ENCODE data around the gene ZBED4.

ZBED4 gene

DNA sequence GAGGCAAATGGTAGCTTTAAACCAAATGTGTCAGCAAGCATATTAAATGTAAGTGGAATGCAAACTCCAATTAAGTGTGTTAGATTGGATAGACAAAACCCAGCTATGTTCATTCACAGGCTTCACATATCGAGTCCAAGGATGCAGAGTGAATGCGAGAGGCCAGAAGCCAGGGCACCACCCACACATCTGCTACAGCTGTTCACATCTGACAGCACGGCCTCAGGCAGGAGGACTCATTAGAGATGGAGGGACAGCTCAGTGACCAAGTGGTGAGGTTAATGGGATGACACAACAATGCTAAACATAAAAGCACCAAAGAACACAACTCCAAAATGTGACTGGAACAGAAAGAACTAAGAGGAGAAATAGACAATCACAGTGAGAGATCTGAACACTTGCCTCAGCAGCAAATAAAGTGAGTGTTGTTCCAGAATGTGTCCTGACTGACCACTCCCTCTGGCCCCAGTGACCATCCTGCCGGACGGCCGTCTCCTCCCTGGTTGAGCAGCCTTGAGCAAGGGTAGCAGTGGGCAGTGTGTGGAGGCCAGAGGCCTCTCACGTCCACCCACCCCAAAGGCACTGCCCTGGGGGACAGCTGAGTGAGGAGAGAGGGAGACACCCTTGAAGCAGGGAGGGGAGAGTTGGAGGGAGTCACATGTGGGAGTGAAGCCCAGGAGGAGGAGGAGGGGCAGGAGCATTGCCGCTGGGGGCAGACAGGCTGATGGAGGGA, 40.8 kb downstream of the ZBED4 start:
- Histone ChIP-seq H3K18ac (ENCODE audit: low read length) (no peak overlapping the region), H4K8ac (ENCODE audit: low read depth, low read length) (no peak overlapping the region), H3K4me3 (ENCODE audit: low read length in 2 of 2) (peak overlapping the region in 1 of 2 donors; percentile 57), H3K23ac (ENCODE audit: low read depth, low read length, poor library complexity) (peak overlapping the region; percentile 21), H3K9me3 (replicated peaks in 1 of 2; ENCODE audit: control insufficient read depth in 2 of 2, insufficient read depth in 1 of 2, low read depth in 1 of 2, low read length in 2 of 2) (peaks cover 25 to 39% of the 10 kb centered on the region in 2 donors), H3K4me2 (ENCODE audit: insufficient read depth, low read length, poor library complexity, severe bottlenecking) (no peak overlapping the region), H3K36me3 (replicated peaks in 1 of 2; ENCODE audit: control insufficient read depth in 2 of 2, insufficient read depth in 2 of 2, low read length in 2 of 2) (peaks cover 11 to 55% of the 10 kb centered on the region in 2 donors), H3K79me1 (ENCODE audit: low read depth, low read length) (peaks cover 3% of the 10 kb centered on the region), H3K9ac (ENCODE audit: low read depth, low read length, poor library complexity) (no peak overlapping the region), H2BK12ac (ENCODE audit: low read length) (no peak overlapping the region), H3K4me1 (ENCODE audit: control insufficient read depth in 2 of 2, insufficient read depth in 1 of 2, low read depth in 1 of 2, low read length in 2 of 2) (no peaks in the 10 kb centered on the region), H3K4ac (ENCODE audit: low read length) (no peak overlapping the region), H3K27me3 (ENCODE audit: control insufficient read depth in 3 of 3, insufficient read depth in 3 of 3, low read depth in 1 of 3, low read length in 3 of 3) (no peaks in the 10 kb centered on the region), H2BK15ac (ENCODE audit: low read length) (no peak overlapping the region), H2BK120ac (ENCODE audit: low read depth, low read length) (no peak overlapping the region), H3K27ac (replicated peaks; ENCODE audit: low read length) (no peak overlapping the region), H4K91ac (ENCODE audit: low read depth, low read length, poor library complexity) (no peak overlapping the region), H2AFZ (ENCODE audit: low read length) (no peak overlapping the region), H2AK5ac (ENCODE audit: low read depth, low read length) (no peak overlapping the region), H3K14ac (ENCODE audit: low read length) (no peak overlapping the region), H2BK5ac (ENCODE audit: low read length) (no peak overlapping the region)
- no CpG with 5 or more reads among the region's 8 CpGs for WGBS, 2 donors (ENCODE audit: extremely low coverage in 2 of 2, insufficient read length in 2 of 2, insufficient replicate concordance in 1 of 2)
- no peak for DNase-seq (ENCODE audit: low spot score)

DNA sequence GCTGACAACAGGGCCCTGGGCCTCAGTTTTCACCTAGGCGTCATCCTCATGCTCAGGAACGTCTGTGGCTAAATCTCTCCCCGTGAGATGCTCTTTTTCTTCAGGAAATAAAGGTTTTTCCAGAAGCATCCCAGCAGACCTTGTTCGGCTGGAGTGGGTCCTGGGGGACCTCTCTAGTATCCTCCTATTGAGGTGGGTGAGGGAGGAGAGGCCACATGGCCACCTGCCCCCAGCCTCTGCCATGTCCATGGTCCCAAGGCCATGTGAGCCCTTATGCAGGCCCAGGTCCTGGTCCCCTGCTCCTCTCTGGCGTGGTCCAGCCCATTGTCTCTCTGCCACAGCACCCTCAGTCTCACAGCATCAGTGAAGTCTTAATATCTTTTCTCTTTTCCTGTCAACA, 42.6 kb downstream of the ZBED4 start:
- H4K8ac ChIP-seq (ENCODE audit: low read depth, low read length): no peak overlapping the region

DNA sequence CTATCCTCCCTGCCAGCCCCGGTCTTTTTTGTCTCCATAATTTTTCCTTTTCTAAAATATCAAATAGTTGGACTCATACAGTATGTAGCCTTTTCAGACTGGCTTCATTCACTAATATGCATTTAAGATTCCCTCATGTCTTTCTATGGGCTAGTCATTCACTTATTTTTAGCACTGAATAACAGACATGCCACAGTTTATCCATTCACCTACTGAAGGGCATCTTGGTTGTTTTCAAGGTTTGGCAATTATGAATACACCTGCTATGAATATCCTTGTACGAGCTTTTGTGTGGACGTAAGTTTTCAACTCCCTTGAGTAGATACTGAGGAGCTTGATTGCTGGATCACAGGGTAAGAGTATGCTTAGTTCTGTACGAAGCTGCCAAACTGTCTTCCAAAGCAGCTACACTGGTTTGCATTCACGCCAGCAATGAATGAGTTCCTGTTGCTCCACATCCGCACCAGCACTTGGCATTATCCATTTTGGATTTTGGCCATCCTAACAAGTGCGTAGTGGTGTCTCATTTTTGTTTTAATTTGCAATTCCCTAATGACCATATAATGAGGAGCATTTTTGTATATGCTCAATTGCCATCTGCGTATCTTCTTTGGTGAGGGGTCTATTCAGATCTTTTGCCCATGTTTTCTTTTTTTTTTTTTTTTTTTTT, 43.5 kb downstream of the ZBED4 start:
- no peak overlapping the region for H2BK5ac ChIP-seq (ENCODE audit: low read length)
- H3K27me3 ChIP-seq (ENCODE audit: control insufficient read depth in 3 of 3, insufficient read depth in 3 of 3, low read depth in 1 of 3, low read length in 3 of 3): no peaks in the 10 kb centered on the region
- no CpG with 5 or more reads among the region's 8 CpGs for WGBS, 2 donors (ENCODE audit: extremely low coverage in 2 of 2, insufficient read length in 2 of 2, insufficient replicate concordance in 1 of 2)
- no peak overlapping the region for H4K91ac ChIP-seq (ENCODE audit: low read depth, low read length, poor library complexity)
- H2BK12ac ChIP-seq (ENCODE audit: low read length): no peak overlapping the region
- no peak overlapping the region for H3K4ac ChIP-seq (ENCODE audit: low read length)
- H3K4me2 ChIP-seq (ENCODE audit: insufficient read depth, low read length, poor library complexity, severe bottlenecking): no peak overlapping the region
- H2AK5ac ChIP-seq (ENCODE audit: low read depth, low read length): no peak overlapping the region
- H3K36me3 ChIP-seq (replicated peaks in 1 of 2; ENCODE audit: control insufficient read depth in 2 of 2, insufficient read depth in 2 of 2, low read length in 2 of 2): peaks cover 18 to 56% of the 10 kb centered on the region in 2 donors
- peaks cover 16 to 23% of the 10 kb centered on the region in 2 donors for H3K9me3 ChIP-seq (replicated peaks in 1 of 2; ENCODE audit: control insufficient read depth in 2 of 2, insufficient read depth in 1 of 2, low read depth in 1 of 2, low read length in 2 of 2)
- H4K8ac ChIP-seq (ENCODE audit: low read depth, low read length): no peak overlapping the region
- no peak for DNase-seq (ENCODE audit: low spot score)
- no peak overlapping the region for H3K23ac ChIP-seq (ENCODE audit: low read depth, low read length, poor library complexity)
- no peak overlapping the region for H3K18ac ChIP-seq (ENCODE audit: low read length)
- no peak overlapping the region for H3K14ac ChIP-seq (ENCODE audit: low read length)
- no peak overlapping the region for H3K4me3 ChIP-seq (ENCODE audit: low read length in 2 of 2)
- no peaks in the 10 kb centered on the region for H3K79me1 ChIP-seq (ENCODE audit: low read depth, low read length)
- H2AFZ ChIP-seq (ENCODE audit: low read length): no peak overlapping the region
- no peak overlapping the region for H3K27ac ChIP-seq (replicated peaks; ENCODE audit: low read length)
- no peak overlapping the region for H2BK15ac ChIP-seq (ENCODE audit: low read length)
- no peak overlapping the region for H3K9ac ChIP-seq (ENCODE audit: low read depth, low read length, poor library complexity)
- no peak overlapping the region for H2BK120ac ChIP-seq (ENCODE audit: low read depth, low read length)
- H3K4me1 ChIP-seq (ENCODE audit: control insufficient read depth in 2 of 2, insufficient read depth in 1 of 2, low read depth in 1 of 2, low read length in 2 of 2): peaks cover 0 to 5% of the 10 kb centered on the region in 2 donors

More for the DNA sequence above, 42.6 kb downstream of the ZBED4 start:
- H3K9ac ChIP-seq (ENCODE audit: low read depth, low read length, poor library complexity): no peak overlapping the region
- peaks cover 18 to 22% of the 10 kb centered on the region in 2 donors for H3K9me3 ChIP-seq (replicated peaks in 1 of 2; ENCODE audit: control insufficient read depth in 2 of 2, insufficient read depth in 1 of 2, low read depth in 1 of 2, low read length in 2 of 2)
- H2AFZ ChIP-seq (ENCODE audit: low read length): no peak overlapping the region
- H2BK5ac ChIP-seq (ENCODE audit: low read length): no peak overlapping the region
- H3K23ac ChIP-seq (ENCODE audit: low read depth, low read length, poor library complexity): no peak overlapping the region
- H2BK12ac ChIP-seq (ENCODE audit: low read length): no peak overlapping the region
- H3K4ac ChIP-seq (ENCODE audit: low read length): no peak overlapping the region
- H4K91ac ChIP-seq (ENCODE audit: low read depth, low read length, poor library complexity): no peak overlapping the region
- H2BK15ac ChIP-seq (ENCODE audit: low read length): no peak overlapping the region
- H3K27ac ChIP-seq (replicated peaks; ENCODE audit: low read length): no peak overlapping the region
- no peak overlapping the region for H3K4me2 ChIP-seq (ENCODE audit: insufficient read depth, low read length, poor library complexity, severe bottlenecking)
- no CpG with 5 or more reads among the region's 5 CpGs for WGBS, 2 donors (ENCODE audit: extremely low coverage in 2 of 2, insufficient read length in 2 of 2, insufficient replicate concordance in 1 of 2)
- H3K18ac ChIP-seq (ENCODE audit: low read length): no peak overlapping the region
- H3K36me3 ChIP-seq (replicated peaks in 1 of 2; ENCODE audit: control insufficient read depth in 2 of 2, insufficient read depth in 2 of 2, low read length in 2 of 2): peaks cover 10 to 54% of the 10 kb centered on the region in 2 donors
- no peak overlapping the region for H2AK5ac ChIP-seq (ENCODE audit: low read depth, low read length)
- H3K79me1 ChIP-seq (ENCODE audit: low read depth, low read length): no peaks in the 10 kb centered on the region
- H3K4me3 ChIP-seq (ENCODE audit: low read length in 2 of 2): no peak overlapping the region
- no peak overlapping the region for H3K14ac ChIP-seq (ENCODE audit: low read length)
- H2BK120ac ChIP-seq (ENCODE audit: low read depth, low read length): no peak overlapping the region
- DNase-seq (ENCODE audit: low spot score): no peak
- no peaks in the 10 kb centered on the region for H3K27me3 ChIP-seq (ENCODE audit: control insufficient read depth in 3 of 3, insufficient read depth in 3 of 3, low read depth in 1 of 3, low read length in 3 of 3)
- H3K4me1 ChIP-seq (ENCODE audit: control insufficient read depth in 2 of 2, insufficient read depth in 1 of 2, low read depth in 1 of 2, low read length in 2 of 2): no peaks in the 10 kb centered on the region

DNA sequence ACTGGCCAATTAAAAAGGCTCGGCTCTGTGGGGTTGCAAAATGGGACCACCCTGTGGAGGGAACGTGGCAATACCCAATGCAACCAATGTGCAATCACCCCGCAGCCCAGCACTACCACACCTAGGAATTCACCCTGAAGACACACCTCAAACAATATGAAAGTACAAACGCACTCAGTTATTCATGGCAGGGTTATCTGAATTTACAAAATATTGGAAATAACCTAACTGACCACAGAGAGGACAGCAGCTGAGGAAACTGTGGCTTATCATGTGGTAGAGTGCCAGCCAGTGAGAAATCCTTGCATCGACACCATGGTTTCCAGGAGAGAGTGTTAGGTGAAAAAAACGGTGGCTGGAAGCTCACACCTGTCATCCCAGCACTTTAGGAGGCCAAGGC, 45.9 kb downstream of the ZBED4 start:
- no peak overlapping the region for H2AFZ ChIP-seq (ENCODE audit: low read length)
- no peaks in the 10 kb centered on the region for H3K27me3 ChIP-seq (ENCODE audit: control insufficient read depth in 3 of 3, insufficient read depth in 3 of 3, low read depth in 1 of 3, low read length in 3 of 3)
- H2BK15ac ChIP-seq (ENCODE audit: low read length): no peak overlapping the region
- H2BK5ac ChIP-seq (ENCODE audit: low read length): no peak overlapping the region
- no peak overlapping the region for H4K91ac ChIP-seq (ENCODE audit: low read depth, low read length, poor library complexity)
- H3K4me3 ChIP-seq (ENCODE audit: low read length in 2 of 2): no peak overlapping the region
- H3K4me1 ChIP-seq (ENCODE audit: control insufficient read depth in 2 of 2, insufficient read depth in 1 of 2, low read depth in 1 of 2, low read length in 2 of 2): peaks cover 0 to 5% of the 10 kb centered on the region in 2 donors
- H3K23ac ChIP-seq (ENCODE audit: low read depth, low read length, poor library complexity): no peak overlapping the region
- no peak overlapping the region for H3K9ac ChIP-seq (ENCODE audit: low read depth, low read length, poor library complexity)
- H3K9me3 ChIP-seq (replicated peaks in 1 of 2; ENCODE audit: control insufficient read depth in 2 of 2, insufficient read depth in 1 of 2, low read depth in 1 of 2, low read length in 2 of 2): peaks cover 4 to 16% of the 10 kb centered on the region in 2 donors
- peaks cover 25 to 71% of the 10 kb centered on the region in 2 donors for H3K36me3 ChIP-seq (replicated peaks in 1 of 2; ENCODE audit: control insufficient read depth in 2 of 2, insufficient read depth in 2 of 2, low read length in 2 of 2)
- H3K79me1 ChIP-seq (ENCODE audit: low read depth, low read length): no peaks in the 10 kb centered on the region
- H2BK12ac ChIP-seq (ENCODE audit: low read length): no peak overlapping the region
- H3K14ac ChIP-seq (ENCODE audit: low read length): no peak overlapping the region
- no peak overlapping the region for H3K4me2 ChIP-seq (ENCODE audit: insufficient read depth, low read length, poor library complexity, severe bottlenecking)
- H2BK120ac ChIP-seq (ENCODE audit: low read depth, low read length): no peak overlapping the region
- no peak overlapping the region for H4K8ac ChIP-seq (ENCODE audit: low read depth, low read length)
- no peak for DNase-seq (ENCODE audit: low spot score)
- H3K27ac ChIP-seq (replicated peaks; ENCODE audit: low read length): no peak overlapping the region
- no peak overlapping the region for H3K18ac ChIP-seq (ENCODE audit: low read length)
- no CpG with 5 or more reads among the region's 6 CpGs for WGBS, 2 donors (ENCODE audit: extremely low coverage in 2 of 2, insufficient read length in 2 of 2, insufficient replicate concordance in 1 of 2)
- H3K4ac ChIP-seq (ENCODE audit: low read length): no peak overlapping the region
- H2AK5ac ChIP-seq (ENCODE audit: low read depth, low read length): no peak overlapping the region

Measured in neuronal stem cell (in vitro differentiated cells).